ENCODE data around the gene GPHN.

The GPHN gene

GRCh38 chr14:67162385-67162784 is 654.4 kb downstream of the GPHN start:
- DNase-seq (ENCODE audit: low read depth in 2 of 2), result no peak

GRCh38 chr14:67166450-67166853 is 658.5 kb downstream of the GPHN start:
- DNase-seq (ENCODE audit: low read depth in 2 of 2), result peak in 1 of 2 donors; percentile 3

- DNase-seq (ENCODE audit: low read depth in 2 of 2), result no peak
These were observed 659.6 kb downstream of the GPHN start for GRCh38 chr14:67167420-67168109.

- no peak for DNase-seq (ENCODE audit: low read depth in 2 of 2)
These were observed 660.1 kb downstream of the GPHN start for GRCh38 chr14:67168110-67168441.

GRCh38 chr14:67170660-67171059 is 662.7 kb downstream of the GPHN start:
- no peak for DNase-seq (ENCODE audit: low read depth in 2 of 2)

- no peak for DNase-seq (ENCODE audit: low read depth in 2 of 2)
These were observed 664.1 kb downstream of the GPHN start for GRCh38 chr14:67172056-67172455.

GRCh38 chr14:67172520-67172919 is 664.6 kb downstream of the GPHN start:
- DNase-seq (ENCODE audit: low read depth in 2 of 2), result no peak

GRCh38 chr14:67173719-67174118 is 665.8 kb downstream of the GPHN start:
- DNase-seq (ENCODE audit: low read depth in 2 of 2), result no peak

- no peak for DNase-seq (ENCODE audit: low read depth in 2 of 2)
These were observed 678.3 kb downstream of the GPHN start for GRCh38 chr14:67186172-67186768.

- DNase-seq (ENCODE audit: low read depth in 2 of 2), result no peak
These were observed 679.0 kb downstream of the GPHN start for GRCh38 chr14:67186789-67187584.

- no peak for DNase-seq (ENCODE audit: low read depth in 2 of 2)
These were observed 679.9 kb downstream of the GPHN start for GRCh38 chr14:67187826-67188225.

GRCh38 chr14:67188326-67188725 is 680.4 kb downstream of the GPHN start:
- DNase-seq (ENCODE audit: low read depth in 2 of 2), result no peak

GRCh38 chr14:67191768-67192290 is 683.9 kb downstream of the GPHN start:
- no peak for DNase-seq (ENCODE audit: low read depth in 2 of 2)

GRCh38 chr14:67192366-67192765 is 684.4 kb downstream of the GPHN start:
- no peak for DNase-seq (ENCODE audit: low read depth in 2 of 2)

GRCh38 chr14:67195279-67195678 is 687.3 kb downstream of the GPHN start:
- DNase-seq (ENCODE audit: low read depth in 2 of 2), result no peak

- DNase-seq (ENCODE audit: low read depth in 2 of 2), result no peak
These were observed 691.1 kb downstream of the GPHN start for GRCh38 chr14:67199016-67199415.

- no peak for DNase-seq (ENCODE audit: low read depth in 2 of 2)
These were observed 699.9 kb downstream of the GPHN start for GRCh38 chr14:67207810-67208209.

GRCh38 chr14:67218126-67218525 is 710.2 kb downstream of the GPHN start:
- no peak for DNase-seq (ENCODE audit: low read depth in 2 of 2)

GRCh38 chr14:67221248-67221981 is 713.5 kb downstream of the GPHN start:
- DNase-seq (ENCODE audit: low read depth in 2 of 2), result no peak

GRCh38 chr14:67221982-67222328 is 714.0 kb downstream of the GPHN start:
- no peak for DNase-seq (ENCODE audit: low read depth in 2 of 2)

GRCh38 chr14:67225523-67225922 is 717.6 kb downstream of the GPHN start:
- no peak for DNase-seq (ENCODE audit: low read depth in 2 of 2)

- DNase-seq (ENCODE audit: low read depth in 2 of 2), result no peak
These were observed 720.5 kb downstream of the GPHN start for GRCh38 chr14:67228325-67228984.

All from stimulated activated CD8-positive, alpha-beta memory T cell treated with anti-CD3 and anti-CD28 coated beads, Interleukin-7, amount 100 ng/mL, for 4 hours (primary cell).